GM21529 (cell line): ENCODE results near the gene NEK6.

ENCODE experiments used
- ATAC-seq: cut with Tn5 transposase; IDR thresholded peaks from one replicate; pipeline ENCODE4 v1.9.1; 2021; ENCODE audit not compliant: unreplicated experiment

NEK6 gene

DNA sequence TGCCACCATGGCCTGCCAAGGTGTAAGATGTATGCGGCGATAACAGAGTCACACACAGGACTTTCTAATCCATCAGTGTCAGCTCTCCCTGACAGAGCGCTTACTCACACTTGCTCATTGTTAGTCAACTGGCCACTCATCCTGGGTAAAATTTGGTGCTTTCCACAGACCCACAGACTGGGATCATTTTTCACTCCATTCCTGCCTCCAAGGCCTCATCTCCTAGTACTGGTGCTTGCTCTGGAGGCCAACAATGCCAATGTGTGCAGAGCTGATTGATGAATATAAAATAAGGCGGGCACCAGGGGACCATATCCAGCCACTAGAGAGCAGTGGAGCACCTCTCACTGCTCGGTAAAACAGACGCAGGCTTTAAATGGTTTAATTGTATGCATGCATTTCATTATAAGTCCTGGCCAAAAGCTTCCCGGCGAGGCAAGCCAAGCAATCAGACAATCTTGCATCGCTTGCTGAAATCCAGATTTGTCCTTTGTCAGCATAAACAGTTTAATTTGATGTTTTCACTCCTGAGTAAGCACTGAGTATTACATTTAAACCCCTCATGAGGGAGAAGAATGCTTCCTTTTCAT is 135.2 kb downstream of the NEK6 start:
- no peak for ATAC-seq

GRCh38 chr9:124394167-124394566 is 136.4 kb downstream of the NEK6 start:
- no peak for ATAC-seq

- ATAC-seq: no peak
Measured at GRCh38 chr9:124394596-124394995, 136.8 kb downstream of the NEK6 start.

DNA sequence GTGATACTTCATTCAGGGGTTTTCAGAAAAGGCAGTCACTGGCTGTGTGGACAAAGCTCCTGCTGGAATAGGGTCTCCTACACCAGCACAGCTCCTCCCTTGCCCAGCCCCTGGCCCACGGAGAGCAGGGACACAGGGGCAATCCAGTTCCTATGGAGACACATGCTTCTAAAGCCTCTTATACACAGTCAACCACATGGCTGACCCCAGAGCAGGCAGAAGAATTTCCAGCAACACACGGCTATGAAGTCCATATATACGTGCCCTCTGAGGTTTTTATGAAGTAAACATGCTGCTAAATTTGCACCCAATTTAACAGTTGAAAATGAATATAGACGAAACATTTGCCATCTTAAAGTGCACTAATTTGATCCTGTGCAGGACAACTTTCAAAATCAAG is 138.1 kb downstream of the NEK6 start:
- no peak for ATAC-seq

DNA sequence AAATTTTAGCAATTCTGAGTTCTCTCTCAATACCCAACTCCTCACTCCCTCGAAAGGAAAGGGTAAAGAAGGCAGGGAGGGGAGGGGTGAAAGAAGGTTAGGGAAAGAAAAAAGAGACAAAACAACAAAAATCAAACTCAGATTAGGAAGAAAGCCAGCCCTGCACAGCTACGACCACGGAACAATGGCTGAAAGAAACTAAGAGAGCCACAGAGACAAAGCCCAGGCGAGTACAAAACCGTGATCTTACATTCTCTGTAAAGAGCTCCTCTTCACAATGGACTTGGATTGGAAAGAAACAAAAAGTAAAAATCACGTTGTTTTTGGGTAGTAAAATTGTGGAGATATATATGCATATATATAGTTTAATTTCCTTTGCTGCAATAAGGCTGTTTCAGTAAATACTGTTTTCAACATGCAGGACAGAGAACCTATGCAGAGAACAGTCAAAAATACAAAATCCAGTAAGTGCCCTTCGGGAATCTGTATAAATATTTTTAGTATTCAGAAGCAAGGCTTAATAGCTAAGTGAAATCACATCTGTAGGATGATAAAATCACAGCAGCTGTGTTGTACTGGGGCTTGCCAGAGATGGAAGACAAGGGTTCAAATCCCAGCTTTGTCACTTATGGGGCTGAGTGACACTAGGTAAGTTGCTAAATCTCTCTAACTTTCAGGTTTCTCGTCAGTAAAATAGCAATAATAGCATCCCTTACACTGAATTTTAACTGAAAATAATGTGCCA is 140.6 kb downstream of the NEK6 start:
- no peak for ATAC-seq

GRCh38 chr9:124399323-124399967 is 141.7 kb downstream of the NEK6 start:
- no peak for ATAC-seq

DNA sequence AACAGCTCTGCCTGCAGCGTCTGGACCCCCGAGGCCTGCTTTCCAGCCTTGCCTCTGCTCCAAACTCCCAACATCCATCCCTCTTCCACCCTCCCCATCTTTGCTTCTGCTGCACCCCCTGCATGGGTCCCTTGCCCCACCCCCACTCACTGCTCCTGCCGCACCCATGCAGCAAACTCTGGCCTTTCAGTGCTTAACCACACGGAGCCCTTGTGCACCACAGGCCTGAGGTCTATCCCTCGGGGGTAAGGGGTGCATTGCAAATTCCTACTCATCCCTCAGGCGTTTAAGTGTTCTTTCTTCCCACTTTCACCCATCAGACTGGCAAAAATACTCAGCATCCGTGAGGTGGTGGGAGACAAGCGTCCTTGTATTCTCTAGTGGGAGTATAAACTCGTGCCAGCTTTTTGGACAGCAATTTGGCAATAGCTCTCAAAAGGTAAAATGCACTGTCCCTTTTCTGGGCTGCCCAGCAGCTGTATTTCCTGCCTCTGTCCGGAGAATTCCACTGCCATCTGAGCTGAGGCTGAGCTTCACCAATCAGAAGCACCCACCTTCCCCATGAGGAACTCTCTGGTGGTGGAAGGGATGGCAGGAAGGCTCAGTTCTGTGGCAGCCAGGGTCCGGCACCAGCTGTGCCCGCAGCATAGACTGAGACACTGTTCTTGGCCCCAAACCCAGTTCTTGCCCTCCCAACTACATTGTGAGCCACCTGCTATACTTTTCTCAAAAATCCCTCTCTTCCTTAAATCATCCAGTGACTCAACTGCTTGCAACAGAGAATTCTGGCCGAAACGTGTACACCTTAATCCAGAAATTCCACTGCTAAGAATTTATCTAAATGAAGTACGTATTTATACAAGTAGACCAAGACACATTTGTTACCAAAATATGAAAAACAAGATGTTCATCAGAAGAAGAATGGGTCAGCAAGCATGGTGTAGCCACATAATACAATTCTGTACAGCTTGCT is 142.5 kb downstream of the NEK6 start:
- ATAC-seq: no peak
